Renal cortical epithelial cell (primary cell): ENCODE measurements around the gene KLHL11. TPM values are rescaled to one million over a fixed set of nuclear protein-coding genes. Genes with fewer than 3 reads are reported as not detected.
"Not testable (repeated sequence)": the region's sequence is repeated elsewhere in the genome, so short reads cannot be mapped to it uniquely, and the experiment has no call there.

Experiments
- DNase-seq: peaks from one replicate; pipeline ENCODE4 v3.0.0-alpha.2; 2011; ENCODE audit warnings: low read depth
- total RNA-seq: library from RNA; depleted of rRNA; stranded (reverse); fragments of >200 nt; gene quantifications from 2 replicates; pipeline ENCODE4 v1.2.3, GENCODE V29; 2014

KLHL11 gene
- total RNA-seq, 1 donor from 2014 or later = 39.7 TPM

- no peak for DNase-seq
These were observed 27.3 kb downstream of the KLHL11 start, which contains the start of gene KLHL10 for GRCh38 chr17:41837761-41838538. Gene KLHL10 (plus strand): TSS chr17:41837825. CDS start chr17:41837933, 108 bp downstream.

- no peak for DNase-seq
These were observed 28.6 kb downstream of the KLHL11 start for GRCh38 chr17:41836550-41837196.

DNA sequence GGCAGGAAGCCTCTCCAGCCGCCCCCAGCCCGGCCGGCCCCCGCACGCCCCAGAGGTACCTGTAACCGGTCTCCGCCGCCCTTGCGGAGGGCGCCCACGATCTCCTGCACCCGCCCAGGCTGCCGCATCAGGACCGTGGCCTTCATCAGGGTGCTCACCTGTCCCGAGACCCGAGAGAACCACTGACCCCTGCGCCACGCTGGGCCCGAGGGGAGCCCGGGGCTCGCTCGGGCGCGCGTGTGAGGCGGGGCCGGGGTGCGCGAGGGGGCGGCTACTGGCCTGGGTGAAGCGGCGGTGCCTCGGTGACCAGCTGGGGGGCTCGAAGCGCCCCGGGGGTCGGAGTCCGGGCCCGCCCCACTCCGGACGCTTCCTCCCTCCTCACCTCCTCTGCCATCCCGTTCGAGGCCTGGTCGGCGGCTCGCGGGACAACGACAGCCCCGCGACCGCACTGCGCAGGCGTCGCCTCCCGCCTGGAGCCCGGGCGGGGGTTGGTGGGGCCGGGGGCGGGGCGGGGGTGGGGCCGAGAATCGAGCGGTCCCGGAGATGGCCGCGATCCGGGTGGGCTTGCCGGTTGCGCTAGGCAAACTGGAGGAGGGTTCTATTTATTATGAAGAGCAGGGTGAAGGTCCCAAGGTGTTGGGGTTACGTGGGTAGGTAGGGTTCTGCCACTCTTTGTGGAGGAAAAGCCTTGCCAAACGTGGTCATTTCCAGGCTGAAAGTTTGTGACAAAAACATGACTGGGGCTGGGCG lies 29.2 kb downstream of the KLHL11 start, which contains the start of gene NT5C3B:
TSS of gene NT5C3B (minus strand) at position 433 of the 750 bp plus-strand sequence. CDS start at position 394, 39 bp downstream.
- no peak for DNase-seq

DNA sequence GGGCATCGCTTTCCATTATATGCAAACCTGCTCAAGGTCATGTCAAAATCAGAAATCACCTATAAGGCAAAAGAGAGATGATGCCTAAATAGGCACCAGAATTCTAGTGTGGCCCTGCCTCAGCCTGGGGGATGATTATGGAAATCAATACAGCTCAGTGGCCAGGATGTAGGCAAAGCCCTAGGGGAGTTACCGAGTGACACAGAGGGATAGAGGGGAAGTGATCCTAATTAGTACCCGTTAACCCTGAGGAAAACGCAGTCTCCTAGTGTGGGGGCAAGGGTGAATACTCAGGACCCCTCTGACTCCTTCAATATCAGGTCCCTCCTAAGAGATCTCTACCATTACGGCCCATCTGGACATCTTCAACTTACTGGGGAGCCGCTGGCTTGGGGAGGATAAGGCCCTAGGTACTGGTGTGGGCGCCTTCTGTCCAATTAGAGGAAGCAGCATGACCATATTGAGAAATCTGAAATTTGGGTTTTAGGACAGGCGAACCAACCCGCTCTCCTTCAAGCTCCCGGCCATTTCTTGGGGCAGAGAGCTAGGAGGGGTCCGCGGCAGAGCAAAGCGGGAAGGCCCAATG lies 29.9 kb downstream of the KLHL11 start:
- no peak for DNase-seq

DNA sequence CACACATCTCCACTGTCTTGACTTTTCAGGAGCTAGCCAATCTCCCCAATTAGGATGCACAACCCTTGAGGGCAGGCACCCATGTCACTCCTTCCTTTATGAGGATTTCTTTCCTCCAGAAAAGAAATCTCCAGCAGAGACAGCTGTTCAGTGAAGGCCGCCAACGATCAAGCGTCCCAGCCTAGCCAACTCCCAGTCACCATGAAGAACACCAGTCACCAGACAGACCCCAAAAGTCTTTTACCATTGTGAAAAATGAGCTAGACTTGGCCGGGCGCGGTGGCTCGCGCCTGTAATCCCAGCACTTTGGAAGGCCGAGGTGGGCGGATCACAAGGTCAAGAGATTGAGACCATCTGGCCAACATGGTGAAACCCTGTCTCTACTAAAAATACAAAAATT lies 35.3 kb downstream of the KLHL11 start:
- DNase-seq = not testable (repeated sequence)

- DNase-seq = no peak
These were observed 39.9 kb downstream of the KLHL11 start for GRCh38 chr17:41825175-41825845.

DNA sequence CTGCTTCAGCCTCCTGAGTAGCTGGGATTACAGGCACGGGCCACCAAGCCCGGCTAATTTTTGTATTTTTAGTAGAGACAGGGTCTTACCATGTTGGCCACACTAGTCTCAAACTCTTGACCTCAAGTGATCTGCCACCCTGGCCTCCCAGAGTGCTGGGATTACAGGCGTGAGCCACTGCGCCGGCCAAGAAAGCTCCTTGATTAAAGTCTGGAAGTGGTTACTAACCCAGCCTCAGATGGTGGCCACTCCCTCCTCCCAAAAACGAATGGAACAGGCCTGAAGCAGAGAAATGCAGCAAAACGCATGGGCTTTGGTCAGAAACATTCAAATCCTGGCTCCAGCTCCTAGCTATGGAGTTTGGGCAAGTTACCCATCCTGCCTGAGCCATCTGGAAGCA lies 41.1 kb downstream of the KLHL11 start:
- DNase-seq = no peak

GRCh38 chr17:41823580-41823979 lies 41.6 kb downstream of the KLHL11 start:
- DNase-seq = no peak

DNA sequence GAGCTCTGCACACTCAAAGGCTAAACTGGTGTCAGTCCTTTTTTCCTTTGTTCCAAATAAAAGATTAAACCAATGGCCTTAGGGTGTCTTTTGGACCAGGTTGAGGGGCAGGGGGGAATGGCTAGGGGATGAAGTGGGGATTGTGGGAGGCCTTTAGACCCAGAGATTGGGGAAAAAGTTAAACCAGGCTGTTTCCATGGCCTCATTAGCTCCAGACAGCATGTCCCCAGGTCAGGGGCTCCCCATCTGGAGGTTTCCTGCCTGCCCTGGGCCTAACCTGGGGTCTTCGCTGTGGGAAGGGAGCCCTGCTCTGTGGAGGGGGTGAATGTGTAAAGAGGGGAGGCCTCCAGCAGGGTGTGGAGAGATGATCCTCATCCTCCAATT lies 42.1 kb downstream of the KLHL11 start:
- no peak for DNase-seq

GRCh38 chr17:41822216-41823140 lies 42.7 kb downstream of the KLHL11 start:
- no peak for DNase-seq

- no peak for DNase-seq
These were observed 43.4 kb downstream of the KLHL11 start for GRCh38 chr17:41821776-41822175.

DNA sequence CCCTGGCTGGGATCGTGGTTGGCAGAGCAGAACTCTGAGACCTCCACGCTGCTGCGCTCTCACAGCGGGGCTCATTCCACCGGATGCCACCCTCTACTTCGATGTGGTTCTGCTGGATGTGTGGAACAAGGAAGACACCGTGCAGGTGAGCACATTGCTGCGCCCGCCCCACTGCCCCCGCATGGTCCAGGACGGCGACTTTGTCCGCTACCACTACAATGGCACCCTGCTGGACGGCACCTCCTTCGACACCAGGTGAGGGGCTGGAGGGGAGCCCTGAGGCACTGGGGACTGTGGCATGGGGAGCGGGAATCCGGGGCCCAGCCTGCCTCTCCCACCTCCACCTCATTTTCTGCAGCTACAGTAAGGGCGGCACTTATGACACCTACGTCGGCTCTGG lies 47.2 kb downstream of the KLHL11 start:
- no peak for DNase-seq

DNA sequence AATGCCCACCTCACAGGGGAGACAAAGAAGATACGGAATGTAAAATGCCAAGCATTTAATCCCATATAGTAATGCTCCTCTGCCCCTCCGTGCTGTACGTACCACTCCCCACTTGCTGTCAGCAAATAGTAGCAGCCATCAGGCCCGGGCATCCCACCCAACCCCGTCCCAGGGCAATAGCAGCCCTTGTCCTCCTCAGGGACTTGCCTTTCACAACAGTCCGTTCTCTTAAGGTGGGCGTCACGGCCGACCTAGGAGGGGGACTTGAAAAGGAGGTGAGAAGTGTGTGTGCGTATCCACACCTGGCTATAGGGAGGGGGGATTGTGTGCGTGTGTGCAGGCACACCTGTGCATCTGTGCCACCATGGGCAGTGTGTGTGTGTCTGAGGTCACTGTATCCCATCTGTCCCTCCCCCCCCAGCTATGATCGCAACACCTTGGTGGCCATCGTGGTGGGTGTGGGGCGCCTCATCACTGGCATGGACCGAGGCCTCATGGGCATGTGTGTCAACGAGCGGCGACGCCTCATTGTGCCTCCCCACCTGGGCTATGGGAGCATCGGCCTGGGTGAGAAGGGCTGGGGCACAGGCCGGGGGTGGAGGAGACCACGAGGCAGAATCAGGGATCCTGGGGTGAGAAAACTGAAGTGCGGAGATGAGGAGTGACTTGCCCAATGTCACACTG lies 48.4 kb downstream of the KLHL11 start:
- DNase-seq = no peak

- peak; percentile 89 for DNase-seq
These were observed 51.0 kb downstream of the KLHL11 start for GRCh38 chr17:41814195-41814594.

GRCh38 chr17:41813699-41814124 lies 51.5 kb downstream of the KLHL11 start:
- no peak for DNase-seq

- no peak for DNase-seq
These were observed 52.0 kb downstream of the KLHL11 start for GRCh38 chr17:41813152-41813680.

- peak; percentile 62 for DNase-seq
These were observed 52.7 kb downstream of the KLHL11 start, which contains the start of gene FKBP10 for GRCh38 chr17:41812381-41813151. Gene FKBP10 (plus strand): TSS chr17:41813004. CDS start chr17:41813035, 31 bp downstream.

DNA sequence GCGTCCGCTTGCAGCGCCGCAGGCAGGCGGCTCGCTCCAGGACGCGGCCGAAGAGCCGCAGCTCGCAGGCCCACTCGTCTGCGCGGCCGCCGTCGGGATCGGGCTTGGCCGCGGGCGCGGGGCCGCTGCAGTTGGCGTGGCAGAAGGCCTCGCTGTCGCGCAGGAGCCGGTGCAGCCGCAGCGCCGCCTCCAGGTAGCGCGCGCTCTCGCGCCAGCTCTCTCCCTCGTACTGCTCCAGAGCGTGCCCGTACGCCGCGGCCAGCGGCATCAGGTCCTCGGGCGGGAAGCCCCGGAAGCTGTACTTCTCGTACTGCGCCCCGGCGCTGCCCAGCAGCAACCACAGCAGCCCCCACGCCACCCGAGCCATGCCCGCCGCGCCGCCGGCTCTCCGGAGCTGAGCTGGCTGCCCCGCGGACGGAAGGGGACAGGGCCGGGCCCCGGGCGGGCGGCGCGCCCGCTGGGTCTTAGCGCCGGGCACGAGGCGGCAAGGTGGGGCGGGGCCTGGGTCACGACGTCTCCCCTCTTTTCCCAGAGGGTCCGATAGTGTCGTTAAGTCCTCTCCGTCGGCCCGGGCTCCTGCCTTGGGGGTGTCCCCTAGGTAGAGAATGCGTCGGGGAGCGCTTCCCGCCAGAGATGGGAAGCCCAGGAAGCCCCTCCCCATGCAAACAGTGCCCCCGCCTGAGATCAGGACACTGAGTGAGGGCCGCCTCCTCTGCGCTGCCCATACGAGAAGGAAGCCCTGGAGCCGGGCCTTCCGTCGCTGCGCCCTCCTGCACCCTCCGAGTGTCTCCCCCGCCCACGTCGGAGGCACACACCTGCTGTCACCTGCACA lies 53.5 kb downstream of the KLHL11 start, which contains the start of gene P3H4:
TSS of gene P3H4 (minus strand) at position 401 of the 832 bp plus-strand sequence. CDS start at position 367, 34 bp downstream.
- peak; percentile 45 for DNase-seq
